HG03175 (cell line): Measurements from ENCODE around the gene IRF9.

ENCODE experiments used
- ATAC-seq: cut with Tn5 transposase; IDR thresholded peaks from one replicate; pipeline ENCODE4 v1.9.1; 2021; ENCODE audit warnings: mild to moderate bottlenecking, moderate library complexity; ENCODE audit not compliant: unreplicated experiment

IRF9 gene

GRCh38 chr14:24131549-24131966, 29.5 kb upstream of the IRF9 start:
- no peak for ATAC-seq

GRCh38 chr14:24132061-24132685, 28.9 kb upstream of the IRF9 start:
- no peak for ATAC-seq

- ATAC-seq, result no peak
These were observed 28.1 kb upstream of the IRF9 start for GRCh38 chr14:24132976-24133375.

GRCh38 chr14:24133735-24134134, 27.3 kb upstream of the IRF9 start:
- no peak for ATAC-seq

- no peak for ATAC-seq
These were observed 25.6 kb upstream of the IRF9 start for GRCh38 chr14:24135584-24135833.

GRCh38 chr14:24135834-24136683, 25.0 kb upstream of the IRF9 start, which contains the start of gene PSME1:
PSME1 (plus strand) TSS chr14:24136194; CDS start chr14:24136263, 69 bp downstream.
- ATAC-seq, result peak; percentile 92

GRCh38 chr14:24136684-24137528, 24.2 kb upstream of the IRF9 start:
- ATAC-seq, result no peak

GRCh38 chr14:24137529-24138395, 23.3 kb upstream of the IRF9 start:
- no peak for ATAC-seq

GRCh38 chr14:24138396-24139271, 22.4 kb upstream of the IRF9 start:
- no peak for ATAC-seq

- ATAC-seq, result no peak
These were observed 21.7 kb upstream of the IRF9 start for GRCh38 chr14:24139272-24139934.

GRCh38 chr14:24141097-24141880, 19.8 kb upstream of the IRF9 start, which contains the start of gene EMC9:
EMC9 (minus strand) TSS chr14:24141591; CDS start chr14:24141304, 287 bp downstream.
- ATAC-seq, result peak; percentile 89

GRCh38 chr14:24143511-24143910, 17.6 kb upstream of the IRF9 start:
- no peak for ATAC-seq

- ATAC-seq, result no peak
These were observed 16.6 kb upstream of the IRF9 start for GRCh38 chr14:24144451-24144850.

- ATAC-seq, result no peak
These were observed 15.8 kb upstream of the IRF9 start for GRCh38 chr14:24145219-24145618.

GRCh38 chr14:24145690-24146452, 15.2 kb upstream of the IRF9 start:
- no peak for ATAC-seq

GRCh38 chr14:24146453-24146977, 14.6 kb upstream of the IRF9 start, which contains the start of gene PSME2:
PSME2 (minus strand) TSS chr14:24146610; CDS start chr14:24146581, 29 bp downstream.
- peak; percentile 61 for ATAC-seq
